ENCODE measurements around the gene LRAT.

Gene LRAT

GRCh38 chr4:154743683-154744340 lies at the start of gene LRAT:
Gene LRAT, plus strand, starts transcription at chr4:154744000. Its CDS starts 327 bp downstream, at chr4:154744327.
- ChIA-PET CTCF (interaction anchor here (0.6 to 0.7 kb wide), 4 partner anchors 15 to 240 kb away, joined by 3 to 6 read pairs (median 3); no protein-coding TSS in a partner anchor), POLR2A (interaction anchor here (0.7 to 1.0 kb wide), 4 partner anchors 10 to 57 kb away, joined by 3 to 4 read pairs (median 4); no protein-coding TSS in a partner anchor)
- TF ChIP-seq L3MBTL2 (conservative IDR thresholded peaks at IDR 0.05) (no peak; the same call in 1 of the 2 replicates), ARNT (IDR thresholded peaks at IDR 0.05) (no peak), BHLHE40 (IDR thresholded peaks at IDR 0.05; ENCODE audit: borderline replicate concordance) (no peak), LEF1 (IDR thresholded peaks at IDR 0.05; ENCODE audit: borderline replicate concordance) (no peak), HDGF (IDR thresholded peaks at IDR 0.05; ENCODE audit: borderline replicate concordance) (no peak), FOXA1 (IDR thresholded peaks at IDR 0.05) (no peak), SUZ12 (IDR thresholded peaks at IDR 0.05) (no peak), CTBP1 (IDR thresholded peaks at IDR 0.05; ENCODE audit: borderline replicate concordance) (no peak), ELF4 (IDR thresholded peaks at IDR 0.05) (no peak), ZNF384 (IDR thresholded peaks at IDR 0.05) (no peak), FOXK2 (IDR thresholded peaks at IDR 0.05) (no peak), PKNOX1 (IDR thresholded peaks at IDR 0.05) (no peak), TARDBP (IDR thresholded peaks at IDR 0.05) (no peak), NFRKB (IDR thresholded peaks at IDR 0.05) (no peak)
- peak; percentile 44 for DNase-seq (ENCODE audit: extremely low spot score)

- ChIA-PET POLR2A (no interaction called here), CTCF (interaction anchor here (0.8 kb wide), 1 partner anchor 75 kb away, joined by 3 read pairs; no protein-coding TSS in a partner anchor)
- DNase-seq (ENCODE audit: extremely low spot score) = no peak
- TF ChIP-seq FOXM1 (IDR thresholded peaks at IDR 0.05; ENCODE audit: borderline replicate concordance) (no peak), CTBP1 (IDR thresholded peaks at IDR 0.05; ENCODE audit: borderline replicate concordance) (no peak), FOXK2 (IDR thresholded peaks at IDR 0.05) (no peak), FOXA1 (IDR thresholded peaks at IDR 0.05) (no peak), ELF4 (IDR thresholded peaks at IDR 0.05) (no peak), TARDBP (IDR thresholded peaks at IDR 0.05) (no peak)
Measured at GRCh38 chr4:154707877-154708276, 35.9 kb upstream of the LRAT start.

GRCh38 chr4:154709550-154709949 lies 34.2 kb upstream of the LRAT start:
- ChIA-PET POLR2A (no interaction called here), CTCF (no interaction called here)
- TF ChIP-seq CTBP1 (IDR thresholded peaks at IDR 0.05; ENCODE audit: borderline replicate concordance) (no peak), BHLHE40 (IDR thresholded peaks at IDR 0.05; ENCODE audit: borderline replicate concordance) (no peak), FOXK2 (IDR thresholded peaks at IDR 0.05) (no peak), SUZ12 (IDR thresholded peaks at IDR 0.05) (no peak), TARDBP (IDR thresholded peaks at IDR 0.05) (no peak), NFRKB (IDR thresholded peaks at IDR 0.05) (no peak), FOXA1 (IDR thresholded peaks at IDR 0.05) (no peak), ZNF384 (IDR thresholded peaks at IDR 0.05) (no peak), L3MBTL2 (conservative IDR thresholded peaks at IDR 0.05) (no peak), FOXM1 (IDR thresholded peaks at IDR 0.05; ENCODE audit: borderline replicate concordance) (no peak)
- DNase-seq (ENCODE audit: extremely low spot score) = no peak

- POLR2A ChIA-PET = no interaction called here
- no peak for DNase-seq (ENCODE audit: extremely low spot score)
- TF ChIP-seq FOXM1 (IDR thresholded peaks at IDR 0.05; ENCODE audit: borderline replicate concordance) (no peak), ZNF384 (IDR thresholded peaks at IDR 0.05) (no peak), FOXA1 (IDR thresholded peaks at IDR 0.05) (no peak), HDGF (IDR thresholded peaks at IDR 0.05; ENCODE audit: borderline replicate concordance) (no peak), BHLHE40 (IDR thresholded peaks at IDR 0.05; ENCODE audit: borderline replicate concordance) (no peak), LEF1 (IDR thresholded peaks at IDR 0.05; ENCODE audit: borderline replicate concordance) (no peak), SP1 (IDR thresholded peaks at IDR 0.05) (no peak), L3MBTL2 (conservative IDR thresholded peaks at IDR 0.05) (no peak), CTBP1 (IDR thresholded peaks at IDR 0.05; ENCODE audit: borderline replicate concordance) (no peak)
- CTCF ChIA-PET = no interaction called here
Measured at GRCh38 chr4:154711522-154711921, 32.3 kb upstream of the LRAT start.

GRCh38 chr4:154714339-154715040 lies 29.3 kb upstream of the LRAT start:
- TF ChIP-seq FOXK2 (IDR thresholded peaks at IDR 0.05) = no peak
- TF ChIP-seq CTBP1 (IDR thresholded peaks at IDR 0.05; ENCODE audit: borderline replicate concordance) = no peak
- TF ChIP-seq PKNOX1 (IDR thresholded peaks at IDR 0.05) = peak; percentile 15; the same call in 1 of the 2 replicates
- ChIA-PET POLR2A (no interaction called here), CTCF (no interaction called here)
- peak; percentile 12 for DNase-seq (ENCODE audit: extremely low spot score)

GRCh38 chr4:154719087-154719486 lies 24.7 kb upstream of the LRAT start:
- ChIA-PET POLR2A (no interaction called here), CTCF (no interaction called here)
- TF ChIP-seq ELF4 (IDR thresholded peaks at IDR 0.05) (no peak), CTBP1 (IDR thresholded peaks at IDR 0.05; ENCODE audit: borderline replicate concordance) (no peak), HDGF (IDR thresholded peaks at IDR 0.05; ENCODE audit: borderline replicate concordance) (no peak), FOXK2 (IDR thresholded peaks at IDR 0.05) (no peak), NFRKB (IDR thresholded peaks at IDR 0.05) (no peak), SUZ12 (IDR thresholded peaks at IDR 0.05) (no peak), FOXA1 (IDR thresholded peaks at IDR 0.05) (no peak), LEF1 (IDR thresholded peaks at IDR 0.05; ENCODE audit: borderline replicate concordance) (no peak), SP1 (IDR thresholded peaks at IDR 0.05) (no peak), PKNOX1 (IDR thresholded peaks at IDR 0.05) (no peak), TARDBP (IDR thresholded peaks at IDR 0.05) (no peak), ARNT (IDR thresholded peaks at IDR 0.05) (no peak), ZNF384 (IDR thresholded peaks at IDR 0.05) (no peak)
- DNase-seq (ENCODE audit: extremely low spot score) = no peak

Measured in HEK293T (cell line).